ENCODE data around the gene FXYD1.

DNA sequence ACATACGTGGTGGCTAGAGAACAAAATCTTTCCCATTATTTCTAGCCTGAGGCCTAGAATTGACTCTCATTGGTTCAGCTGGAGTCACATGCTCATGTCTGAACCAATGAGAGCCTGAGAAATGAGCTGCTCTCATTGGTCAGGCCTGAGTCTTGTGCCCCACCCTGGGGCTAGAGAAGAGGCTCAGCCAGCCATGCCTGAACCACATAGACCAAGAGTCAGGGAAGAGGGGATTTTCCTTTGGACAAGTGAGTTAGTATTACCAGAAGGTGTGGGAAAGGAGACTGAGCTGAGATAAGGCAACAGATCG lies 22.8 kb downstream of the FXYD1 start:
- no peak for TF ChIP-seq POLR2AphosphoS5 (IDR thresholded peaks at IDR 0.05)
- TF ChIP-seq, protein P1, sequence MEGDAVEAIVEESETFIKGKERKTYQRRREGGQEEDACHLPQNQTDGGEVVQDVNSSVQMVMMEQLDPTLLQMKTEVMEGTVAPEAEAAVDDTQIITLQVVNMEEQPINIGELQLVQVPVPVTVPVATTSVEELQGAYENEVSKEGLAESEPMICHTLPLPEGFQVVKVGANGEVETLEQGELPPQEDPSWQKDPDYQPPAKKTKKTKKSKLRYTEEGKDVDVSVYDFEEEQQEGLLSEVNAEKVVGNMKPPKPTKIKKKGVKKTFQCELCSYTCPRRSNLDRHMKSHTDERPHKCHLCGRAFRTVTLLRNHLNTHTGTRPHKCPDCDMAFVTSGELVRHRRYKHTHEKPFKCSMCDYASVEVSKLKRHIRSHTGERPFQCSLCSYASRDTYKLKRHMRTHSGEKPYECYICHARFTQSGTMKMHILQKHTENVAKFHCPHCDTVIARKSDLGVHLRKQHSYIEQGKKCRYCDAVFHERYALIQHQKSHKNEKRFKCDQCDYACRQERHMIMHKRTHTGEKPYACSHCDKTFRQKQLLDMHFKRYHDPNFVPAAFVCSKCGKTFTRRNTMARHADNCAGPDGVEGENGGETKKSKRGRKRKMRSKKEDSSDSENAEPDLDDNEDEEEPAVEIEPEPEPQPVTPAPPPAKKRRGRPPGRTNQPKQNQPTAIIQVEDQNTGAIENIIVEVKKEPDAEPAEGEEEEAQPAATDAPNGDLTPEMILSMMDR (IDR thresholded peaks at IDR 0.05), result no peak
- TF ChIP-seq POLR2A (IDR thresholded peaks at IDR 0.05), result no peak
